ENCODE data around the gene SGMS2. TPM values are rescaled to one million over a fixed set of nuclear protein-coding genes. Genes with fewer than 3 reads are reported as not detected.
A peak's percentile ranks its signal among the peaks of the same experiment; 100 is the strongest.

Gene SGMS2
- polyA plus RNA-seq, 3 donors, result 20.8 to 32.7 (median 23.0) TPM

DNA sequence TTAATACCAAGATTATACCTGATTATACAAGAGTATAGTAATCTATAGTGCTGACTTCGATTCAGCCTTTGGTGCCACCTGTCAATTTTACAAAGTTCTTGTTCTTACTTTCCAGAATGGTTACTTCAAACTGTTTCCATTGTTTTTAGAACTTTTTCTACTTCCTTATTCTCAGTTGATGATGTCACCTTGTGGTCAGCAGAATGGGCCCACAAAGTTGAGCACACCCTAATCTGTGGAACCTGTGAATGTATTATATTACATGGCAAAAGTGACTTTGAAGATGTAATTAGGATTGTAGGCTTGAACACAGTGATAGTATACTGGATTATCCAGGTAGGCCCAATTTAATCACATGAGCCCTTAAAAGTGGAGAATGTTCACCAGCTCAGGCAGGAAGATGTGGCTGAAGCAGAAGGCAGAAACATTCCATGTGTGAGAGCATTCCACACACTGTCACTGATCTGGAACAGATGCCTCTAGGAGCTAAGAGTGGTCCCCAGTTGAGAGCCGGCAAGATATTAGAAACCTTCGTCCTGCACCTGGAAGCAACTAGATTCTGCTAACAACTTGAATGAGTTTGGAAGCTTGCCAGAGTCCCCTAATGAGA is 6.3 kb upstream of the SGMS2 start:
- H3K27me3 Mint-ChIP-seq (ENCODE audit: low read depth in 3 of 3), result peaks cover 0 to 8% (median 1%) of the 10 kb centered on the region in 3 donors
- no peak for TF ChIP-seq CTCF (IDR thresholded peaks at IDR 0.05)

GRCh38 chr4:107823870-107824349 is 822 bp upstream of the SGMS2 start:
- Histone ChIP-seq H2AFZ (ENCODE audit: insufficient read depth, low read depth, low read length, poor library complexity, severe bottlenecking) (peak overlapping the region; percentile 80), H3K9me3 (replicated peaks in 1 of 2; ENCODE audit: control insufficient read depth in 1 of 2, insufficient read depth in 1 of 2, low read length in 2 of 2) (no peaks in the 10 kb centered on the region), H3K27ac (ENCODE audit: low read depth in 1 of 2, low read length in 2 of 2) (peak overlapping the region; percentile 100), H3K36me3 (replicated peaks in 1 of 2; ENCODE audit: control insufficient read depth in 1 of 2, insufficient read depth in 2 of 2, low read length in 2 of 2) (no peaks in the 10 kb centered on the region), H3K4me3 (replicated peaks in 1 of 3; ENCODE audit: low read depth in 2 of 3, low read length in 3 of 3) (peak overlapping the region; percentile 48 to 88 (median 85)), H4K20me1 (ENCODE audit: insufficient read depth, low read length) (peaks cover 11% of the 10 kb centered on the region), H3K4me2 (replicated peaks; ENCODE audit: extremely low read depth, low read length, poor library complexity, severe bottlenecking) (peak overlapping the region; percentile 75), H3K79me2 (ENCODE audit: insufficient read depth, low read length) (peaks cover 64% of the 10 kb centered on the region), H3K9ac (ENCODE audit: insufficient read depth, low read length, poor library complexity, severe bottlenecking) (peak overlapping the region; percentile 98), H3K4me1 (ENCODE audit: control insufficient read depth in 1 of 2, insufficient read depth in 2 of 2, low read length in 2 of 2) (peaks cover 50 to 59% of the 10 kb centered on the region in 2 donors), H3K27me3 (ENCODE audit: control insufficient read depth in 2 of 2, insufficient read depth in 2 of 2, low read length in 2 of 2) (no peaks in the 10 kb centered on the region)
- Mint-ChIP-seq H3K27me3 (ENCODE audit: low read depth in 3 of 3) (peaks cover 0 to 8% (median 1%) of the 10 kb centered on the region in 3 donors), H3K36me3 (peaks cover 0 to 4% of the 10 kb centered on the region in 2 donors), H3K4me3 (peak overlapping the region; percentile 88 to 93), H3K4me1 (peaks cover 57% of the 10 kb centered on the region), H3K27ac (peak overlapping the region; percentile 97 to 100 (median 99)), H3K9me3 (no peaks in the 10 kb centered on the region)
- DNase-seq, result peak in 1 of 3 donors; percentile 92
- no peak for TF ChIP-seq CTCF (IDR thresholded peaks at IDR 0.05)
- WGBS (ENCODE audit: insufficient coverage), result 27% methylated on average over 5 of the region's 11 CpGs
- intact Hi-C loops (cut with micrococcal nuclease), result loop anchor here (2.0 to 10.0 kb wide), 6 partner anchors 15 to 161 kb away; partner anchors contain the start of gene HADH (in 1 of the 2)

More for the DNA sequence above, 6.3 kb upstream of the SGMS2 start:
- H3K27me3 ChIP-seq (ENCODE audit: control insufficient read depth in 2 of 2, insufficient read depth in 2 of 2, low read length in 2 of 2), result no peaks in the 10 kb centered on the region
- peak overlapping the region in 1 of 3 experiments; percentile 45 for H3K4me3 ChIP-seq (replicated peaks in 1 of 3; ENCODE audit: low read depth in 2 of 3, low read length in 3 of 3)
- H3K9ac ChIP-seq (ENCODE audit: insufficient read depth, low read length, poor library complexity, severe bottlenecking), result no peak overlapping the region
- intact Hi-C loops (cut with micrococcal nuclease), result loop anchor here in 1 of 2 donors (10.0 kb wide), 1 partner anchor 166 kb away; the partner anchor contains the start of gene HADH
- peak; percentile 74 to 82 (median 79) for DNase-seq
- Mint-ChIP-seq H3K9me3 (no peaks in the 10 kb centered on the region), H3K4me1 (peaks cover 40% of the 10 kb centered on the region), H3K36me3 (peaks cover 0 to 2% of the 10 kb centered on the region in 2 donors), H3K27ac (peak overlapping the region; percentile 60 to 95 (median 92)), H3K4me3 (peak overlapping the region in 1 of 2 donors; percentile 19)
- H3K79me2 ChIP-seq (ENCODE audit: insufficient read depth, low read length), result peaks cover 13% of the 10 kb centered on the region
- no peak overlapping the region for H2AFZ ChIP-seq (ENCODE audit: insufficient read depth, low read depth, low read length, poor library complexity, severe bottlenecking)
- 90% methylated on average over 2 of the region's 3 CpGs for WGBS (ENCODE audit: insufficient coverage)
- peaks cover 24 to 36% of the 10 kb centered on the region in 2 donors for H3K4me1 ChIP-seq (ENCODE audit: control insufficient read depth in 1 of 2, insufficient read depth in 2 of 2, low read length in 2 of 2)
- H3K9me3 ChIP-seq (replicated peaks in 1 of 2; ENCODE audit: control insufficient read depth in 1 of 2, insufficient read depth in 1 of 2, low read length in 2 of 2), result no peaks in the 10 kb centered on the region
- H3K36me3 ChIP-seq (replicated peaks in 1 of 2; ENCODE audit: control insufficient read depth in 1 of 2, insufficient read depth in 2 of 2, low read length in 2 of 2), result no peaks in the 10 kb centered on the region
- no peaks in the 10 kb centered on the region for H4K20me1 ChIP-seq (ENCODE audit: insufficient read depth, low read length)
- peak overlapping the region; percentile 28 to 73 for H3K27ac ChIP-seq (ENCODE audit: low read depth in 1 of 2, low read length in 2 of 2)
- H3K4me2 ChIP-seq (replicated peaks; ENCODE audit: extremely low read depth, low read length, poor library complexity, severe bottlenecking), result peak overlapping the region; percentile 51

All from CD14-positive monocyte (primary cell).